Globus pallidus (tissue), 1 donor: ENCODE results near the gene C1orf105.
"Not testable (repeated sequence)": the region's sequence is repeated elsewhere in the genome, so short reads cannot be mapped to it uniquely, and the experiment has no call there.

Experiments
- DNase-seq: peaks from one replicate; pipeline ENCODE4 v3.0.0-alpha.2; 2015; ENCODE audit warnings: low spot score

C1orf105 gene, protein sequence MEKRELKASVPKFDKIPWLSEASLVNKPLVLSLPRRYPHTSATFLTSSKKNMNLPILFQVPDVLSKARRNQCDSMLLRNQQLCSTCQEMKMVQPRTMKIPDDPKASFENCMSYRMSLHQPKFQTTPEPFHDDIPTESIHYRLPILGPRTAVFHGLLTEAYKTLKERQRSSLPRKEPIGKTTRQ

DNA sequence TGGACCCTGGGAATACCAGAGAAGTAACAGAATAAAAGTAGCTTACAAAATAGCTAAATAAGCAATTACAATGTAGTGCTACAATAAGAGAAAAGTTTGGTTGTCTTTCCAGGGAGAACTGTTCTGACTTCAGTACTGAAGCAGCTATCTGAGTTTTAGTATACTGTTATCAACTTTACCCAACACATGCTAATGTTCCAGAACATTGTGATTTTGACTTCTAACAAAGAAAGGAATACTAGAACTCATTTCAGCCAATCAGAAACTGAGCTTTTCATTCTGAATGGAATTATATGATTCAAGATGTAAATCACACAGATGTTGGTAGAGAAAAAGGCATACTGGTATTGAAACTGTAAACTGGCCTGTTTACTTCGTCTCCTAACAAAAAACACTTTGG is at the start of gene C1orf105:
TSS of gene C1orf105 (plus strand) at position 301 of the 400 bp plus-strand sequence. CDS start 201 bp downstream, outside the sequence.
- DNase-seq: no peak

DNA sequence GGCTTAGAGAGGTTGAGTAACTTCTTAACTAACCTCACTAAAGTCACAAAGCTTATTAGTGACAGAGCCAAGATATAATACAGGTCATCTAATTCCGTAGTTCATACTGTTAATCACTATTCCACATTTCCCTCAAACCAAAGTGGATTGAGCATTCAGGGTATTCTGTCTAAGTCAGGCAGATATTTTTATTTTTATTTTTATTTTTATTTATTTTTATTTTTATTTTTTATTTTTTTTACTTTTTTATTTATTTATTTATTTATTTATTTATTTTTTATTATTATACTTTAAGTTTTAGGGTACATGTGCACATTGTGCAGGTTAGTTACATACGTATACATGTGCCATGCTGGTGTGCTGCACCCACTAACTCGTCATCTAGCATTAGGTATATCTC is 48.8 kb upstream of the C1orf105 start:
- not testable (repeated sequence) for DNase-seq

DNA sequence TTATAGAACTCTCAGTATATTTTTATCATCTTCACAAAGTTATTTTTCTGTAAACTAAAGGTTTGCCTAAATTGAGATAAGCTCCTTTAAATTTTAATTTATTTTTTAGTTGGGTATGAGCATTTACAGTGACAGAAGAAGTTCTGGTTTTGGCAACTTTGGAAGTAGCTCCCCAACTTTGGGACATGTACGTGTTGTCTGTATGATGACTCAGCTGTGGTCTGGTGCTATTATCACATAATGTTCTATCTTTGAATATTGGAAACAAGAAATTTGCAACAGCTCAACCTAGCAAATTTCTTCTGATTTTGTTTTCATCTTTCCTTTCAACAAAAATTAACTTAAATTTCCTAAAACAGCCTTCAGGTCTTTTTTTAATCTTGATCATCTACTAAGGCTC is 46.6 kb upstream of the C1orf105 start:
- no peak for DNase-seq

DNA sequence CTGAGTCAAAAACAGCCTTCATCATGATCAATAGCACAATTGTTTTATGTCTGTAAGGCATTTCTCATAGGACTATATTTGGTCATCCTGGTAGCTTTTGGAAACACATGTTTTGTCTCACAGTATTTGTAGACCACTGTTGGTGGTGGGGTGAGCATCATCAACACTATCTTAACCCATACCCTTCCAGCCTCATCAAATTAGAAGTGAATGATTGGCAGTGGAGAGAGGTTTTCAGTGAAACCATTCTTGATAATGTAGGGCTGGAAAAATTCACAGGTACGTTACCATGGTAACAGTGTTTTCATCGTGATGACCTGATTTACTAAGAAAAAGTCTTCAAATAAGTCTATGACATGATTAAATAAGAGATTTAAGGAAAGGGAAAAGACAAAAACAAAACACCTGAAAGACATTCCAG is 45.3 kb upstream of the C1orf105 start:
- no peak for DNase-seq

DNA sequence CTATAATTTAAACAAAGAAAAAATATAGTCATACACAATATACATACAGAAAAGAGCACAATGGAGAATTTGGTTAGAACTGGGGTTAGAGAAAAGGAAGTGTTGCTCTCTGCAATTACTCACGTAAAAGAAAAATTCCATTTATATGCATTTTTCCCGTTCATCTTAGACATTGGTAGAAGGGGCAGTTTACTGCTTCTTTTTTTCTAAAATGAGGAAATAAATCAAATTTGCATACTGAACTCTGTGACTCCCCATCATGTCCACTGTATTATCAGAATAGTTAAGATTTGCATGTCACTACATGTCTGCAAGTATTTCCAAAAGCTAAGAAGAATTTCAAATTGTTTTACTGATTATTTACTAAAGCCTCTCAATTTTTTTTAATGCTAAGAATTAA is 44.1 kb upstream of the C1orf105 start:
- DNase-seq: no peak

DNA sequence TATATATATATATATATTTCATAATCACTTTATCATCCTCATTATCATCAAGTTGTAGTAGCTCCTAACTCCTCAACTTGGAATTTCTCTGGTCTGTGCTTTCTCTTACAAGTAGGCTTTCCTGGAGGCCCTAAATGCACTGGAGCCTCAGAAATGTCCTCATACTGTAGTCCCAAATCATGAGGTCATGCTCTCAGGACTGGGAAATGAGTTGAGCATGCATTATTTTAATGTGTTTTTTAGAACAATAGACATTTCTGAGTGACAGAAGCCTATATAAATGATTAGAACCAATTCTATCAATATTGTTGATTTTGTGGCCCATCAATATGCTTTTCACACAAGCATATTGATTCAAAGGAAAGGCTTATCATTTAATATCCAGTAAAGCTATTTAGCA is 42.9 kb upstream of the C1orf105 start:
- no peak for DNase-seq

DNA sequence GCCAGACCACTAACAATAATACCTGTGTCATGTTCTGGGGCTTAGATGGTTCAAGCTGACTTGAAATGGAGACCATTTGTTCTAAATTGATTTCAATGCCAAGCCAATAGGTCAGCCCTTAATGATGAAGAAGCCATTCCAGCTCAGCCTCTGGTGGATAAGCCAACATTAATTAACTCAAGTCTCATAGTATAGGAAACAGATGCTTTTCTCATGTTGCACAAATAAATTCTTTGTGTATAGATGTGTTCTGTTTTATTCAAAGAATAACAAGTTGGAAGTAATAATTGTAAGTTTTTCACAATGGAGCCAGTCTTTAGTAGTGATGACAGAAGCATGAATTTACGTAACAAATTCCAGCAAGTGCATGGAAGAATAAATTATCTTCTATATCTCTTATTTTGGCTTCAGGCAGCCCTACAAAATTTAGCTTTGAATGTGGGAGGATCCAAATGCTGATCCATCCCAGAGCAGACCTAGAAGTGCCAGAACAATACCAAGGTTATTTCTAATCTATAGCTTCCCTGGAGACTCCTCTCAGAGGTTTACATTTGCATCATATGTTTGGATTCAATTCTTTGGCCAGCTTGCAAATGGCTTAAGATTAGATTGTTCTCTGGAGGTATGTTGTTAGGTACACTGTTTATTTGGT is 42.2 kb upstream of the C1orf105 start:
- no peak for DNase-seq

DNA sequence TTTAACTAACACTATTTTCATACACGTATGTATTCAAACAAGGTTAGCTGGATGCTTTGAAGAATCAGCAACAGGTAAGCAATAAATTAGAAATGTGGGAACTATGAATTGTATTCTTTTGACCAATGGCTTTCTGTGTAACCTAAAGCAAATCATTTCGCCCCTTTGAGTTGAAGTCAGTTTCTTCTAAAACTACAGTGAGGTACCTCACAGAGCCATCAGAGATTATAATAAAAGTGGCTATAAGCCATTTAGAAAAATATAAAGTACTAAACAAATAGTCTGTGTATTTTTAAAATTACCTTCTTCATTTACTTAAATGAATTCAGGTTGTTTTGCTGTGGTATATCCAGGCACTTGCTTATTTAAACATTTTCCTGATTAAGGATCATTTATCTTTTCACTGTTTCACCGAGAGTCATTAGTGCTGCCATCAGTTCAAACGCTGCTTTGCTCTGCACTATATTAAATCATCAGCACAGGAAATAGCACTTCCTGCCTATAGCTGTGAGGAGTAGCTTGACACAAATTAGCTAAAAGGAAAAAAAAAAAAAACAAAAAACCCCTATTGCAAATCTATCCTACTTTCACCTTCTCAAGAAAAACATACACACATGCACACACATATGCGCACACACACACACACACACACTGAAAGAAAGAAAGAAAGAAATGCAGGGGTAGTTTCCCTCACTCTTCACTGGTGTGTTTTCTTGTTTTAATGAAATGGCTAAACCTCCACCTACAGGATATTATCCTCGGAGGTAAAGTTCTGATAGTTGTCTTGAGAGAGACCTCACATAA is 39.8 kb upstream of the C1orf105 start:
- DNase-seq: no peak

DNA sequence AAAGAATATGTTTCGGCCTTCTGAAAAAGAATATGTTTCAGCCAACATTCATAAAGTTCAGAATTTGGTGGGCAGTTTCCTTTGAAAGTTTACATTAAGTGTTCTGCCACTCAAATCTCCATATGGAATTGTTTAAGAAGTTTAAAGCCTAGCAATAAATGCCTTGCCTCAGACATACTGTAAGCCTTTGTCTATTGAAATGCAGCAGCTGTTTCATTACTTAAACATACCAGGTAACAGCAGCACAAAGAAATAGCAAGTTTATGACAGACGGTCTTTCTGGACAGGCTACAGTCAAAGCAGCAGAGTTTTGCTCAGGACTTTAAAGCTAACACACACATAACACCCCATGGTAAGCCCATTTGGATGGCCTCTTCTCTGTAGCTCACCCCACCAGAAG is 38.5 kb upstream of the C1orf105 start:
- DNase-seq: no peak

DNA sequence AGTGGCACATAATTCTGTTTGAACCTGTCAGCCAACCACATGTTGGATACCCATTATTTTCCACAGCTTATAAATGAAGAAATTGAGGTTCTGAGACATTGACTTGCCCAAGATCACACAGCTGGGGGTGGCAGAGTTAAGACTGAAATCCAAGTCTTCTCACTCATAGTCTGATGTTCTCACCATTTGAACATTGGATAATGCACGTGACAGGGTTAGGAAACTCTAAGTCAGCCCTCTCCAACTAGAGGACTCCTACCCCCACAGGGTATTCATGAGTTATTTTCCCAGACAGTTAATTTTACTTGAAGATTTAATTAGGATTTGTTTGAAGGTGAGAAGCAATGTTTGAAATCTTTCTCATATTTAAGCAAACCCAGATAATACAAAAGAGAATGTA is 38.1 kb upstream of the C1orf105 start:
- no peak for DNase-seq

DNA sequence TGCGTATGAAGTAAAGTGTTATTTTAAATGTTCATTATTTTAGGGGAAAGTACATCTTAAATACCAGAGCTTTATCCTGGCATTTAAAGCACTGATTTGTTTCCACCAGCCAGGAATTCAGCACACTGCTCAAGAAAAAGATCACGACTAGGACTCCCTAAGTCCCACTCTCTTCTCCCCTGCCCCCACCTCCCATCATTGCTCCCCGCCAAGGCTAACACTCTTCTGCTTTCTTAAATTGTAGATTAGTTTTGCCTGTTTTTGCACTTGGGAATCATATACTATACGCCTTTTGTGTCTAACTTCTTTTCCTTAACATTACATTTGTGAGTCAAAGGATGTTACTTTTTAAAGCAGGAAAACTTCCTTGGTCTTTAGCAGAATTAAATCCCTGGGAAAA is 37.5 kb upstream of the C1orf105 start:
- no peak for DNase-seq

DNA sequence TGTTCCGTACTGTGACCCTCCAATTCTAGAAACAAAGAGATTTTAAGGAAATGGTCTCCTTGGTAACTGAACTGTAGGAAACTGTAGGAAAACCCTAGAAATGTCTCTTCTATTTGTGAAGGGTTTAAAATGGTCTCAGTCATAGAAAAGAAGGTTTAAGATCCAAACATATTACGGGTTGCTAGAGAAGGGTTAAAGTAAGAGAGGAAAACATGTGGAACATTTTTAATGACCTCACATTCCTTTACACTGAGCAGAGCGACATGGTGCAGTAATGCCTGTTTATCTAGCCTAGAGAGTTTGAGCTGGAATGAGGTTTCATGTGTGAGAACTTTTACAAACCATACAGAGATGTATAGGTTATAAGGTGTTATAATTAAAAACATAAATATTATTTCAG is 36.9 kb upstream of the C1orf105 start:
- DNase-seq: no peak

DNA sequence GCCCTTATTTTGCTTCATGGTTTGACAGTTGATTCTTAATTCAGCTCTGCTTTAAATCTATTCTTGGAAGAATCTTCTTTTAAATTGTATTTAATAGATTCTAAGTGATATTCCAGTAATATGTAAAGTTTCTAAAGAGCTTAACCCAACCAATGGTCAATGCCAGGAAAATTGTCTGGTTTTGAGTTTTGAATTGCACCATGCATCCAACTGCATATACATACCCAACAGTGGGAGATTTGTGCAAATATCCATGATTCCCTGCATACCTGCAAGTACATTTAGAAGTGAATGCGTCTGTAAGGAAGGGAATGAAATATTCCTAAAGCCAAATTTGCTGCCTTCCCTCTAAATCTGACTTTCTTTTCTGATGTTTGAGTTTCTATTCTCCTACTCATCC is 35.8 kb upstream of the C1orf105 start:
- no peak for DNase-seq

DNA sequence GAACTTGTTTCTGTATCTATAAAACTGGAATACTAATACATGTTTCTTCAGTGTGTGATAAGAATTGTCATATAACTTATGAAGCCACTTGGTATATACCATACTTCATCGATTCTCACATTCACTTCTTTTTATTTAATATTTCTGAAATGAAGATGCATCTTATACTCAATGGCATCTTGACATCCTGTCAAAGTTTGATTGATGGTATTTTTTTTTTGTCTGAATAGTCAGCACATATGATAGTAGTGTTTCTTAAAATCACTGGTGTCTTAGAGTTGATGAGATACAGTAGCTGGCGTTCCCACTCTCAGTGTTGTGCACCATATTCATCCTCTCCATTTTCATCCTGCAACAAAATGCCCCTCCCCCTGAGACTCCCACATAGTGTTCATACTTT is 34.4 kb upstream of the C1orf105 start:
- DNase-seq: no peak

DNA sequence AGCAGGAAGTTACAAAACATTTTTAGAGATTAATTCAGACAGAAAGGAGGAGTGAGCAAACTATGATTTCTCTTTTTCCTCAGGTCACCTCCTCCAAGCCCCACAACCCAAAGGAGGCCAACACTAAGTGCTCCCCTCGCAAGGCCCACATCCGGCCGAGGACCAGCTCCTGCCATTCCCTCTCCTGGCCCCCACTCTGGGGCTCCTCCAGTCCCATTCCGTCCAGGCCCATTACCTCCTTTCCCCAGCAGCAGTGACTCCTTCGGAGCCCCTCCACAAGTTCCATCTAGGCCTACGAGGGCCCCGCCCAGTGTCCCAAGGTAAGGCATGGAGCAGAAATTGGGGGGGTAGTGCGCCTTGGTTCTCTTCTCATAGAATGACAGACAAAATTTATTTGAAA is 32.0 kb upstream of the C1orf105 start:
- no peak for DNase-seq

DNA sequence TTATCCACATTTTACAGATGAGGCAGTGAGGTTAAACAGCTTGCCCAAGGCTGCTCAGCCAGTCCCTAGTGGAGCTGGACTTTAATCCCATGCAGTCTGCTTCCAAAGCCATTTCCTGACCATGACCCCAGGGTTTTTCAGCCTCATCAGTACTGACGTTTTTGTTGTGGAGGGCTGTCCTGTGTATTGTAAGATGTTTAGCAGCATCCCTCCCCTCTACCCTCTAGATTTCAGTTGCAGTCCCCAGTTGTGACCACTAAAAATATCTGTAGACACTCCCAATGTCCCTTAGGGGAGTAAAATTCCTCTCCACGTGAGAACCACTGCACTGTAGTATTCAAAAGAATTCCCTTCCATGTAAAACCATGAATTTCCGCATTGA is 30.2 kb upstream of the C1orf105 start:
- no peak for DNase-seq

DNA sequence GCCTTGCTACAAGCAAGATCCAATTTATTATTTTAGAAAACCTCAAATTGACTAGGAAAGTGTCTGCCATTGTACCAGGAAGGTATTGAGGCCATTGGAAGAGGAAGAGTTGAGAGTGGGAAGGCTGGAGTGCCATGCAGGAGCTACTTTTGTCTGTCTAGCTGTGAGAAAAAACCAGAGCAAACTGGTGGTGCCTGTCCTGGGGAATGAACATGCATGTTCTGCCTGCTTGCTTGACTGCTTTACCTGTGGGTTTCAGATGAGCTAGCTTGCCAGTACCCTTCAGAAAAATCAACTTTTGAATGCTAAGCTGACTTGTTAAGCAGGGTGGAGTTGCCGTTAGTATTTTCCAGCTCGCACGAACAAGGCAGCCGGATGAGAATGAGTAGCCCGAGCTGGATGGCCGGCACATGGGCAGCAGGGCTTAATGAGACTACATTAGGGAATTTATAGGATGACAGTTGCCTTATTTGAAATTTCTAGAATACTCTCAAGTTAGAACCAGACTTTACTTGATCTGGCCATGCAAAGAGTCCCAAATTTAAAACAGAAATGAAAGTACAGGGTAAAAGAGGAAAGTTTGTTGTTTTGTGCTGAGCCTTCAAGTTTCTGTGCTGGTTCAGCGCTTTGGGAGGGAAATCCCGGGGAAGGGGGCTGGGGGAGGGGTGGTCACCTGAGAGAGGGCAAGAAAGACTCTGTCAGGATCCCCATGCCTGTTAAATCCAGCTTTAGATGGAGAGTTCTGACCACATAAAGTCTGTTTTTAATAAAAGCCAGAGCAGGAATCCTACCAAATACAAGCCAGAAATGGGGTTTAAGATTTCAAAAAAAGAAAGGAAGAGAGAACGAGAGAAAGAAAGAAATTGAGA is 29.6 kb upstream of the C1orf105 start:
- DNase-seq: peak; percentile 34

DNA sequence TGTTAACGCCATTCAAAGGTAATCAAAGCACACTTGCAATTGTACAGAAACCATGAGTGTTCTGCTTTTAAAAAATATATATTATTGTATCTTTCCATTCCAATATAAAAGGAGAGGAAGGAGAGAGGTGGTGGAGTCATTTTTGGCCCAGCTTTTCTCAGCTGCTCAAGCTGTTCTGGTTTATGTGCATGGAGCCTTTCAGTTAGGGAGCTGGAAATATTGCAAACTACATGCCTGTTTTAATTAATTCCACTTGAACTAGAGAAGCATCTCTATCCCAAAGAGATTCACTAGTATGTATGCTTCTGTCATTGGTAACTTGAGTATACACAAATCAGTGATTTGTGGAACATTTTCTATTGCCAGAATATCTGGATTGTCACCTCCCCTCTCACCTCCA is 28.5 kb upstream of the C1orf105 start:
- DNase-seq: no peak

DNA sequence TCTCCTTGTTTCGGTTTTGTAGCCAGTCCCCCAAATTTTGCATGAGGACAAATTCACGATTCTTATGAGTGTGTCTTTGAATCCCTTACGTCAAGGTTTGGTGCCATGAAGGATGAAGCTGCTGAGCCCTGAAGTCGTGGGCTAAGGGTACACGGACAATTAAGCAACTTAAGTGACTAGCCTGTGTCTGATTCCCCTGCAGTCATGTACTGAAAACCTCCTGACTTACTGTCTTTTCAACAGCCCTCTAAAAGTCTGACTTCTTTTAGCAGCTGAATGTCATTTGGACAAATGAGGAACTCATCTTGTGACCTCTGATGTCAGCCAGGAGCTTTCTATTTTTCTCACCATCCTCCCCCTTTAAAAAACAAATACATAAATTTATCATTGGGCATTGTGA is 27.1 kb upstream of the C1orf105 start:
- DNase-seq: peak; percentile 66

DNA sequence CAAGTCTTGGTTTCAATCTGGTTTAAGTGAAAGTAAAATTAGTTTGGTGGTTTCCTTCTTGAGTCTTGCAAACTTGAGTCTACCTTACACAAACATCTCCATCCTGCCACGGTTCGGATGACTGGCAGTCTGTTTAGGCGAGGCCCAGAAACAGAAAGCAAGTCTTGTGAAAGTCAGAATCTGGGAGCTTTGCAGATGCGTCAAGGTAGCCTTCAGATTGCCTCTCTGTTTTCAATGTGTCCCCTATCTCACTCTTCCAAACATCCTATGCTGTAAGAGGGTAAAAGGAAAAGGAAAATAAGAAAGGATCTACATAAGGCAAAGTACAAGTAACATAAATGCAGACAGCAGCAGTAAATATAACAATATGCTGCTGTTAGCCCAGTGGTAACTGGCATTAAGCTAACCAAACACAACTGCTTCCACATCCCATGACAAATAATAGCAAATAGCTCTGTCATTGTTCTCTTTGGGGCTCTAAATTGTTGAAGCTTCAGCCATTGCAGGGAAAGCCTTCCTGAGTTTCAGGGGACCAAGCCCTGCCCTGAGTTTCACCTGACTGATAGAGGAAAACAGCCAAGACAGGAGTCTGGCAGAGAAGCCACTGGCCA is 26.2 kb upstream of the C1orf105 start:
- peak; percentile 74 for DNase-seq

DNA sequence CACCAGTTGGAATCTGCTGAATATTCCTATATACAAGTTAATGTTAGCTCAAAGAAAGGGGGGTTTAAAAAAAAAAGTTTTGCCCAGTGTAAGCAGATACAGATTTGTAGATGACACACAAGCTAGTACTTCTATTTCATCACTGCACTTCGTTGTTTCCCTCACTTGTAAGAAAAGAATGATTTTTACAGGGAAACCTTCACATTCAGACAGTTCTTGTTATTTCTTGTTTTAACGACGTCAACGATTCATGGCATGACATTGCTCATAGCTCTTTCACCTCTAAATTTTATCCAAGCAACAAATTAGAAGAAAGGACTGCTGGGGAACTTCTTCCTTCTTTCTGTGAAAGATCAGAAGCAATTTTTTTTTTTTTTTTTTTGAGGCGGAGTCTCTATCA is 25.7 kb upstream of the C1orf105 start:
- no peak for DNase-seq

DNA sequence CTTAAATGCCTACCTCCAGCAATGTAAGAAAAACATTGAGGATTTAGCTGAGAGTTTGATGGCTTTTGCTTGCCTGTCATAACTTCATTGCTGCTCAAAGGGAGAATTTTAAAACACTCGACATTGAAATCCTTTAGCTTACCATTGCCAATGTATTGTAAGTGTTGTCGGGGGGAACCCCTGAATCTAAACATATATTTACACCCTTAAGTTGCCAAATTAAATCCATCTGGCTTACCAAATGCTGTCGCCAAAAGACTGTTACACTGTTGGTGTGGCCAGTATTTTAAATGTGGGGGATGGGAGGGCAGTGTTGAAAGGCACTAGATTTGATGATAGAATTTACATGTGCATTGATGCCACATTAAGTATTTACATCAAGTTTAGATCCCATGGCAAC is 24.9 kb upstream of the C1orf105 start:
- no peak for DNase-seq
